Forelimb muscle (tissue), 1 donor: ENCODE measurements around the gene MPLKIP. TPM values are rescaled to one million over a fixed set of nuclear protein-coding genes. Genes with fewer than 3 reads are reported as not detected.
"Not testable (repeated sequence)": the region's sequence is repeated elsewhere in the genome, so short reads cannot be mapped to it uniquely, and the experiment has no call there.

ENCODE experiments used
- DNase-seq: peaks from one replicate; pipeline ENCODE4 v3.0.0-alpha.2; 2013; ENCODE audit warnings: low read depth
- polyA plus RNA-seq: library from polyadenylated mRNA; unstranded; fragments of 120-200 nt; gene quantifications from one replicate; pipeline ENCODE4 v1.2.1, GENCODE V29; 2013; ENCODE audit not compliant: insufficient read length

Gene MPLKIP
- polyA plus RNA-seq, 1 donor: 18.1 TPM

GRCh38 chr7:40133561-40134427, 628 bp downstream of the MPLKIP start:
- no peak for DNase-seq

- no peak for DNase-seq
Observed at GRCh38 chr7:40122940-40123254, 11.5 kb downstream of the MPLKIP start.

DNA sequence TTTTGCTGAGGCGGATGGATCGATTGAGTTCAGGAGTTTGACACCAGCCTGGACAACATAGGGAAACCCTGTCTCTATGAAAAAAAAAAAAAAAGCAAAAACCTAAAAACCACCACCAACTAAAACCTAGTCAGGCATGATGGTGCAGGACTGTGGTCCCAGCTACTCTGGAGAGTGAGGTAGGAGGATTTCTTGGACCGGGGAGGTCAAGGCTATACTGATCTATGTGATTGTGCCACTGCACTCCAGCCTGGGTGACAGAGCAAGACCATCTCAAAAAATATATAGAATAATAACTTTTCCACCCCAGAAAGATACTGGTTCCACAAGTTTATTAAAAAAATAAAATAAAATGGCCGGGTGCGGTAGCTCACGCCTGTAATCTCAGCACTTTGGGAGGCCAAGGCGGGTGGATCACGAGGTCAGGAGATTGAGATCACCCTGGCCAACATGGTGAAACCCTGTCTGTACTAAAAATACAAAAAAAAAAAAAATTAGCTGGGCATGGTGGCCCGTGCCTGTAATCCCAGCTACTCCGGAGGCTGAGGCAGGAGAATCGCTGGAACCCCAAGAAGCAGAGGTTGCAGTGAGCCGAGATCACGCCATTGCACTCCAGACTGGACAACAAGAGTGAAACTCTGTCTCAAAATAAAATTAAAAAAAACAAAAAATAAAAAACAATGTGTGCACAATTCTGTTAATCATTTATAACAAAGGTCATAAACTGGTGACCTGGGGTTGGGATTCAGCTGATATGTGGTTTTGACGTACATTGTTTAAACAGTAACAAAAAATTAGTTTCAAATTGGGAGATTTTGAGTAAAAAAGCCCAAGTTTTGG, 12.1 kb downstream of the MPLKIP start:
- DNase-seq: not testable (repeated sequence)

DNA sequence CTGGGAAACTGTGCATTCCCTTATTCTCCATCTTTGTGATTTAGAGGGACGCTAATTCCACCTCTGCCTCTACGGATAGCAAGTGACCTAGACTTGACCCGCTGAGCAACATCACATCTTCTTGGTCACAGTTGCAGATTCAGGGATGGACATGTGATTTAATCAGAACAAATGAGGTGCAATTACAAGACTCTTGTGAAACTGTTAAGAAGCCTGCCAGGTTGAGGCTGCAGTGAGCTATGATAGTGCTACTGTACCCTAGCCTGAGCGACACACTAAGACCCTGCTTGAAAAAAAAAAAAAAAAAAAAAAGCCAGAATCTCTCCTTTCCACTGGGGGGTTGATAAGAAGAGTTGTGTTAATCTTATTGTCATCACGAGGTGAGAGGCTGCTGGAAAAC, 14.4 kb downstream of the MPLKIP start:
- DNase-seq: no peak

DNA sequence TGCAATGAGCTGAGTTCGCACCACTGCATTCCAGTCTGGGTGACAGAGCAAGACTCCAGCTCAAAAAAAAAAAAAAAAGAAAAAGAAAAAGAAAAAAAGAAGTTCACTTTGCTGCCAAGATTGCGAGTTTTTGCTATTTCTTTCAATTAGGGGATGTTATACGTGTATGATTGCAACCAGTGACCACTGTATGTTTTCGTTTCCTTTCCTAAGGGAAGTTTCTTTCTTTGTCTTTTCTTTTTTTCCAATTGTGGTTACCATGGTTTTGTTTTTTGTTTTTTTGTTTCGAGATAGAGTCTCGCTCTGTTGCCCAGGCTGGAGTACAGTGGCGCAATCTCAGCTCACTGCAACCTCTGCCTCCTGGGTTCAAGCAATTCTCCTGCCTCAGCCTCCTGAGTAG, 16.2 kb downstream of the MPLKIP start:
- DNase-seq: not testable (repeated sequence)

DNA sequence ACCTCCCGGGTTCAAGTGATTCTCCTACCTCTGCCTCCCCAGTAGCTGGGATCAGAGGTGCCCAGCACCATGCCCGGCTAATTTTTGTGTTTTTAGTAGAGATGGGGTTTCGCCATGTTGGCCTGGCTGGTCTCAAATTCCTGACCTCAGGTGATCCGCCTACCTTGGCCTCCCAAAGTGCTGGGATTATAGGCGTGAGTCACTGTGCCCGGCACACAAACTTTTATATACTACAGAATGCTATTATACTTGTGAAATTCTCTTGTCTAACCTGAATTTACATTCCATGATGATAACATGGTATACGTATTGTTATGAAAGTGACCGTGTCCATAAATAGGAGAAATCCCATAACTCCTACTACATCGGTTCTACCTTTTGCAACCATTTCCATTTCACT, 17.2 kb downstream of the MPLKIP start:
- DNase-seq: not testable (repeated sequence)

DNA sequence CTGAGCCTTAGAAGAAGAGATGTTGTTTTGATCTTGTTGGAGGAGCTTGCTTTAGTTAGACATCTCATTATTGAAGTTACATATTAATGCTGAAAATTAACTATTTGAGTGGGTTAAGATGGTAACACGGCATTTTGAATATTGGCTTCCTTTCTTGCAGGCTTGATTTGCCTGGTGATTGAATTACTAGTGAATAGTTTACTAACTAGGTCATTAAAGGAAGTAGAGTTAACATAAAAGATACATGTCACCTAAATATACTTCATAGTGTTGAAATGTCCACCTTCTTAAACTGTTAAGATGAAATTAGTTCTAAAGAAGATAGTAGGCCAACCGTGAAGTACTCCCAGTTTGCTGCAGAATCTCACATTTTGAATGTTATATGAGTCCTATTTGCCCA, 18.5 kb downstream of the MPLKIP start:
- no peak for DNase-seq

DNA sequence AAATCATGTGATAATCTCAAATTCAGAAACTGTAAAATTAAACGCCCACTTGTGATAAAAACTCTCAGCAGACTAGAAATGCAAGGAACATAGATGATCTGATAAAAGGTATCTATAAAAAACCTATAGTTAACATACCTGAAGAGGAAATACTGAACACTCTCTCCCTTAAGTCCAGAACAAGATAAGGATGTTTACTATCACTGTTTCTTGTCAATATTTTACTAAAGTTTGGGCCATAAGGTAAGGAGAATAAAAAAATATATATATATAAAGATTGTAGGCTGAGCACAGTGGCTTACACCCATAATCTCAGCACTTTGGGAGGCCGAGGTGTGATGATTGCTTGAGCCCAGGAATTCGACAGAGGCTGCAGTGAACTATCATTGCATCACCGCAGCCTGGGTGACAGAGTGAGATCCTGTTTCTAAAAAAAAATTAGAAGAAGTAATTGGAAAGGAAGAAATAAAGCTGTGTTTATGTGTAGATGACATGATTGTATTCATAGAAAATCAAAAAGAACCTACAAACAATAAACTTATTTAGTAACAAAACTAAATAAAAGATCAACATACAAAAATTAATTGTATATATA, 28.4 kb downstream of the MPLKIP start:
- DNase-seq: no peak

GRCh38 chr7:40102897-40103296, 31.5 kb downstream of the MPLKIP start:
- no peak for DNase-seq

DNA sequence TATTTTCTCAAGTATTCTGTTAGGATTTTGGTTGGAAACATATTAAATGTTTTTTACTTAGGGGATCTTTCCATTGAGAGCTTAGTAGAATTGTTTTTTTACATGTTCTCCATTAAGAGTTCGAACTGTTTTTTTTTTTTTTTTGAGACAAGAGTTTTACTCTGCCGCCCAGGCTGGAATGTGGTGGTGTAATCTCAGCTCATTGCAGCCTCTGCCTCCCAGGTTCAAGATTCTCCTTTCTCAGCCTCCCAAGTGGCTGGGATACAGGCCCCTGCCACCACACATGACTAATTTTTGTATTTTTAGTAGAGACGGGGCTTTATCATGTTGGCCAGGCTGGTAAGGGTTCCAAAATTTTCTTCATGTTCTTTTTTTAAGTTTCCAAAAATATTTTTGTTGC, 33.2 kb downstream of the MPLKIP start:
- no peak for DNase-seq

- DNase-seq: no peak
Observed at GRCh38 chr7:40099837-40100236, 34.6 kb downstream of the MPLKIP start.

- DNase-seq: no peak
Observed at GRCh38 chr7:40098810-40099209, 35.6 kb downstream of the MPLKIP start.

GRCh38 chr7:40097728-40098127, 36.7 kb downstream of the MPLKIP start:
- DNase-seq: no peak

GRCh38 chr7:40095695-40096327, 38.6 kb downstream of the MPLKIP start:
- no peak for DNase-seq

GRCh38 chr7:40095230-40095629, 39.2 kb downstream of the MPLKIP start:
- no peak for DNase-seq

DNA sequence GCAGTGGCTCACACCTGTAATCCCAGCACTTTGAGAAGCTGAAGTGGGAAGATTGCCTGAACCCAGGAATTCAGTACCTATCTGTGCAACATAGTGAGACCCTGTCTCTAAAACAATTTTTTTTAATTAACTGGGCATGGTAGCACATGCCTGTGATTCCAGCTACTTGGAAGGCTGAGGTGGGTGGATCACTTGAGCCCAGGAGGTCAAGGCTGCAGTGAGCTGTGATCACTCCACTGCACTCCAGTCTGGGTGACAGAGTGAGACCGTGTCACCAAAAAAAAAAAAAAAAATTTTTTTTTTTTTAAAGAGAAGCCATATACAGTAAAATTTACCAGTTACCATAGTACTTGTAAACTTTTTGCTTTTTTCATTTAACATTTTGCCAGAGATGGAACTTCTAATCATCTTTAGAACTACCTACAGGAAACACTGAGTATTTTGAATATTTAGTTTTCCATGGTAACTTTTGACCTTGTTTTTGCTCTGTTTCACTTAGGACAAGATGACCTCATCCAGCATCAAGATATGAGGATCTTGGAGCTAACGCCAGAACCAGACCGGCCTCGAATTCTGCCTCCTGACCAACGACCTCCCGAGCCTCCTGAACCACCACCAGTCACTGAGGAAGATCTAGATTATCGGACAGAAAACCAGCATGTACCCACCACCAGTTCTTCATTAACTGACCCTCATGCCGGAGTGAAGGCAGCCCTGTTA, 40.6 kb downstream of the MPLKIP start:
- no peak for DNase-seq

GRCh38 chr7:40092182-40092581, 42.2 kb downstream of the MPLKIP start:
- DNase-seq: no peak

GRCh38 chr7:40077849-40078248, 56.6 kb downstream of the MPLKIP start:
- DNase-seq: no peak
